ENCODE measurements around the gene FOXB2.

Gene FOXB2

DNA sequence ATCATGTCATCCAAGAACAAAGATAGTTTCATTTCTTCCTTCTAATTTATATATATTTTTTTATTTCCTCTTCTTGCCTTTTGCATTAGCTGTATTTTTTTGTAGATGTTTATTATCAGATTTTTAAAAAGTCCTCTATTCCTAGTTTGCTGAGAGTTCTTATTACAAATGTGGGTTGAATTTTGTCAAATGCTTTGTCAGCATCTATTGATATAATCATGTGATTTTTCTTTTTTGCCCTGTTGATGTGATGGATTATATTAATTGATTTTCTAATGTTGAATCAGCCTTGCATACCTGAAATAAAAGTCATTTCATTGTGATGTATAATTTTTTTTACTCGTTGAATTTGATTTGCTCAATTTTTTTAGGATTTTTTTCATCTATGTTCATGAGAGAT, 46.9 kb downstream of the FOXB2 start:
- no peak for DNase-seq

All from activated T-cell treated with anti-CD3 and anti-CD28 coated beads, Interleukin-2, amount 50 U/mL, for 48 hours (primary cell).